ENCODE data around the gene CLEC16A. TPM values are rescaled to one million over a fixed set of nuclear protein-coding genes. Genes with fewer than 3 reads are reported as not detected.

CLEC16A gene
- total and polyA plus RNA-seq, 9 of the 15 experiments (the other 6 are each of a cell fraction or from before 2014, with no cell fraction given) = 1.00 to 22.3 (median 10.0) TPM

- TF ChIP-seq ZNF121 (CRISPR knock-in tag; conservative IDR thresholded peaks at IDR 0.05) (no peak), CUX1 (CRISPR knock-in tag; IDR thresholded peaks at IDR 0.05) (no peak), BRD9 (IDR thresholded peaks at IDR 0.05; ENCODE audit: low read depth, partially characterized antibody) (no peak), SIN3A (IDR thresholded peaks at IDR 0.05; ENCODE audit: borderline replicate concordance in 2 of 2, control insufficient read depth in 1 of 2, low read depth in 2 of 2, low read length in 2 of 2) (peak; percentile 56 to 57; a peak in 2 of 4 replicates), ZNF212 (CRISPR knock-in tag; IDR thresholded peaks at IDR 0.05) (no peak), ATF3 (IDR thresholded peaks at IDR 0.05) (no peak), ATF3 (CRISPR knock-in tag; conservative IDR thresholded peaks at IDR 0.05) (no peak), MYC (IDR thresholded peaks at IDR 0.05; ENCODE audit: low read depth, low read length) (peak; percentile 78), MYC (CRISPR knock-in tag; IDR thresholded peaks at IDR 0.05; ENCODE audit: borderline replicate concordance, low read depth) (no peak), ZNF165 (CRISPR knock-in tag; IDR thresholded peaks at IDR 0.05; ENCODE audit: borderline replicate concordance) (no peak), GTF2A2 (tag; IDR thresholded peaks at IDR 0.05) (no peak), DIDO1 (tag; IDR thresholded peaks at IDR 0.05; ENCODE audit: low read depth) (no peak), RB1 (IDR thresholded peaks at IDR 0.05; ENCODE audit: low read depth) (peak; percentile 81; the same call in 1 of the 2 replicates), CTCF (IDR thresholded peaks at IDR 0.05 in 2 of 3, conservative IDR thresholded peaks at IDR 0.05 in 1 of 3; ENCODE audit: insufficient read depth in 2 of 3, low read depth in 1 of 3, low read length in 3 of 3) (peak in 2 of 3 experiments; percentile 9 to 35; a peak in 1 of 6 replicates), IRF1 (CRISPR knock-in tag; IDR thresholded peaks at IDR 0.05; ENCODE audit: borderline replicate concordance) (no peak), ZNF696 (CRISPR knock-in tag; conservative IDR thresholded peaks at IDR 0.05) (no peak), WHSC1 (IDR thresholded peaks at IDR 0.05; ENCODE audit: low read length) (no peak), PHF20 (IDR thresholded peaks at IDR 0.05; ENCODE audit: partially characterized antibody) (no peak), NFXL1 (CRISPR knock-in tag; IDR thresholded peaks at IDR 0.05) (no peak)
These were observed at the start of gene CLEC16A (continued) for GRCh38 chr16:10944249-10945064.

Data from K562 (cell line).